Hepatocyte (in vitro differentiated cells): ENCODE measurements around the gene PTPRE. TPM values are rescaled to one million over a fixed set of nuclear protein-coding genes. Genes with fewer than 3 reads are reported as not detected.

Experiments used
- DNase-seq: peaks from one replicate; pipeline ENCODE4 v3.0.0-alpha.2; 2016; ENCODE audit warnings: low spot score
- H2AFZ ChIP-seq: fragments of 200-600 bp; sonication (generic); 2 replicates; pipeline ENCODE4 v1.6.0; 2016; ENCODE audit warnings: antibody characterized with exemption, mild to moderate bottlenecking
- H3K27ac ChIP-seq: fragments of 200-600 bp; sonication (generic); 2 replicates; pipeline ENCODE4 v1.5.1; 2016; ENCODE audit warnings: mild to moderate bottlenecking
- H3K27me3 ChIP-seq: fragments of 200-600 bp; sonication (generic); 2 replicates; pipeline ENCODE4 v1.6.1; 2016
- H3K36me3 ChIP-seq: fragments of 200-600 bp; sonication (generic); replicated peaks from 2 replicates; pipeline ENCODE4 v1.5.1; 2016; ENCODE audit warnings: low read depth; ENCODE audit not compliant: insufficient read depth
- H3K4me1 ChIP-seq: fragments of 200-600 bp; sonication (generic); 2 replicates; pipeline ENCODE4 v1.5.1; 2016; ENCODE audit warnings: mild to moderate bottlenecking, moderate library complexity; ENCODE audit not compliant: insufficient read depth
- H3K4me2 ChIP-seq: fragments of 200-600 bp; sonication (generic); 2 replicates; pipeline ENCODE4 v1.6.0; 2016
- H3K4me3 ChIP-seq: fragments of 200-600 bp; sonication (generic); 2 replicates; pipeline ENCODE4 v1.5.1; 2016; ENCODE audit warnings: mild to moderate bottlenecking
- H3K79me2 ChIP-seq: fragments of 200-600 bp; sonication (generic); 2 replicates; pipeline ENCODE4 v1.6.0; 2017; ENCODE audit warnings: mild to moderate bottlenecking
- H3K9me2 ChIP-seq: fragments of 200-600 bp; sonication (generic); replicated peaks from 2 replicates; pipeline ENCODE4 v1.6.0; 2017; ENCODE audit warnings: mild to moderate bottlenecking; ENCODE audit not compliant: insufficient read depth
- H3K9me3 ChIP-seq: fragments of 200-600 bp; sonication (generic); 2 replicates; pipeline ENCODE4 v1.5.1; 2016; ENCODE audit warnings: low read depth, mild to moderate bottlenecking
- H4K20me1 ChIP-seq: fragments of 200-600 bp; sonication (generic); 2 replicates; pipeline ENCODE4 v1.6.0; 2016; ENCODE audit warnings: mild to moderate bottlenecking; ENCODE audit not compliant: insufficient read depth, poor library complexity, severe bottlenecking
- EZH2 ChIP-seq: fragments of 200-600 bp; sonication (generic); IDR thresholded peaks from 2 replicates; pipeline ENCODE4 v1.6.1; 2016; ENCODE audit warnings: antibody characterized with exemption, mild to moderate bottlenecking, borderline replicate concordance
- EZH2phosphoT487 ChIP-seq: fragments of 200-600 bp; sonication (generic); IDR thresholded peaks from one replicate; pipeline ENCODE4 v1.6.1; 2018; ENCODE audit warnings: antibody characterized with exemption, mild to moderate bottlenecking, low read depth, moderate library complexity; ENCODE audit not compliant: unreplicated experiment, severe bottlenecking
- WGBS: methylation state at CpG from one replicate; pipeline ENCODE4 v1.1.6; 2016; ENCODE audit warnings: low lambda C conversion rate; ENCODE audit errors: missing lambda C conversion rate; 5-methylcytosine and 5-hydroxymethylcytosine counted together
- polyA plus RNA-seq: library from polyadenylated mRNA; unstranded; fragments of >200 nt; fragmentation: Nextera tagmentation; extraction: Ambion mirVana; gene quantifications from 2 replicates; pipeline ENCODE4 v1.2.1, GENCODE V29; 2016
- total RNA-seq: library from RNA; depleted of rRNA; stranded (reverse); fragments of >200 nt; gene quantifications from 2 replicates; pipeline ENCODE4 v1.2.3, GENCODE V29; 2014
- TF ChIP-seq, protein P1 (sequence below): fragments of 200-600 bp; sonication (generic); IDR thresholded peaks from 2 replicates; pipeline ENCODE4 v1.5.1; 2016; ENCODE audit warnings: antibody characterized with exemption, mild to moderate bottlenecking; ENCODE audit not compliant: poor library complexity

Gene PTPRE
- total and polyA plus RNA-seq, 2 experiments from 2014 or later = 3.2 to 10.1 TPM

DNA sequence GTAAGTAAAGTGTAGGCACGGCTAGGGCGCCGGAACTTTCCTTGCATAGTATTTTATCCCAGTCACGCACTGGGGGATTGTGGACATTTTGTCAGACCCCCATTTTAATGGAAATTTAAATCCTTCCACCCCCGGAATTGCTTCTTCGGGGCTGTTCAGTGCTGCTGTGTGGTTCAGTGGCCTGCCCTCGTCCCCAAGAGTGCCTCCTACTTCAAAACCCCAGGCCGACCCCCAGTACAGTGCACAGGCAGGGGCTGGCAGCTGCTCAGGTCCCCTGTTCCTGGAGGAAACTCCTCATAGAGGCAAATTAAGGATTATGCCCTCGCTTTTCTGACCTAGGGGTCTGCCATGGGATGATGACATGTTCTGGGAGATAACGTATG, 94.5 kb downstream of the PTPRE start:
- no peak overlapping the region for H3K4me2 ChIP-seq

DNA sequence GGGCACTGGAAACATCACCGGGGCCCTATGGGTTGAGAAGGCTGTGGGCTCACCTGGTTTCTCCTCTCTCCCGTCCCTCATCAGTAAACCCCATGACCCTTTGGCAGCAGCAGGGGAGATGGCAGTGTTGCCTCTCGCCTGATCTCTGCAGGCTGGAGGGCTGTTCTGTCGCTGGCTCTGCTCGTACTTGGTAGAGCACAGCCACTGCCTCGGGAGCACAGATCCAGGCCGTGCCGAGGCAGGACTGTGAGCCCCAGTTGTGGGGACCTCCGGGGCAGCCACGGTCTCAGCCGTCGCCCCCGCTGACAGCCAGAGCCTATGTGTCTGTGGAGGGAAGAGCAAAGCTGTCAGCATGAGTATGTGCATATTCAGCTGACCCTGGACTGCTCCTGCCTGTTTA, 94.9 kb downstream of the PTPRE start:
- TF ChIP-seq EZH2phosphoT487 (no peak), EZH2 (no peak)
- TF ChIP-seq, protein P1, sequence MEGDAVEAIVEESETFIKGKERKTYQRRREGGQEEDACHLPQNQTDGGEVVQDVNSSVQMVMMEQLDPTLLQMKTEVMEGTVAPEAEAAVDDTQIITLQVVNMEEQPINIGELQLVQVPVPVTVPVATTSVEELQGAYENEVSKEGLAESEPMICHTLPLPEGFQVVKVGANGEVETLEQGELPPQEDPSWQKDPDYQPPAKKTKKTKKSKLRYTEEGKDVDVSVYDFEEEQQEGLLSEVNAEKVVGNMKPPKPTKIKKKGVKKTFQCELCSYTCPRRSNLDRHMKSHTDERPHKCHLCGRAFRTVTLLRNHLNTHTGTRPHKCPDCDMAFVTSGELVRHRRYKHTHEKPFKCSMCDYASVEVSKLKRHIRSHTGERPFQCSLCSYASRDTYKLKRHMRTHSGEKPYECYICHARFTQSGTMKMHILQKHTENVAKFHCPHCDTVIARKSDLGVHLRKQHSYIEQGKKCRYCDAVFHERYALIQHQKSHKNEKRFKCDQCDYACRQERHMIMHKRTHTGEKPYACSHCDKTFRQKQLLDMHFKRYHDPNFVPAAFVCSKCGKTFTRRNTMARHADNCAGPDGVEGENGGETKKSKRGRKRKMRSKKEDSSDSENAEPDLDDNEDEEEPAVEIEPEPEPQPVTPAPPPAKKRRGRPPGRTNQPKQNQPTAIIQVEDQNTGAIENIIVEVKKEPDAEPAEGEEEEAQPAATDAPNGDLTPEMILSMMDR = no peak
- H3K27me3 ChIP-seq = no peaks in the 10 kb centered on the region
- WGBS = 88% methylated on average over 13 of the region's 13 CpGs

More for the DNA sequence above, 94.5 kb downstream of the PTPRE start:
- Histone ChIP-seq H3K79me2 (no peaks in the 10 kb centered on the region), H4K20me1 (no peaks in the 10 kb centered on the region), H3K4me1 (no peaks in the 10 kb centered on the region), H3K9me2 (no peaks in the 10 kb centered on the region), H3K9me3 (no peaks in the 10 kb centered on the region), H3K27ac (no peak overlapping the region), H3K27me3 (no peaks in the 10 kb centered on the region), H3K36me3 (no peaks in the 10 kb centered on the region), H3K4me3 (no peak overlapping the region), H2AFZ (no peak overlapping the region)
- 89% methylated on average over 10 of the region's 10 CpGs for WGBS
- TF ChIP-seq, protein P1 = no peak
- TF ChIP-seq EZH2phosphoT487 (no peak), EZH2 (no peak)
- no peak for DNase-seq

DNA sequence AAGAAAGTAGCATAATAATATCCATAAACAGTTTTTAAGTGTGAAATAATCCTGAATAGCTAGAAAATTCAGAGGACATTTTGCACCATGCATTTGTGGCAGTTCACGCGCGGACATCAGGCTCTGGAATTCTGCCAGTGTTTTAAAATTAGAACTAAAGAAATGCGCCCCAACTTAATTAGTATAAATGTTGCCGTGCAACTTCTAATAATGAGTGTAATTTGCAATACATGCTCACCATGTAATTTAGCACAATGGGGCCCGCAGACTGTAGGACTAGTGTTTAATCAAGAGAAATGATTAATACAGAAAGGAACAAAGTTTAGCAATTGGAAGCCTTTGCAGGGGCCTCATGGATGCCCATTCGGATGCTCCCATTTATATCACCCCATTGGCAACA, 96.6 kb downstream of the PTPRE start:
- TF ChIP-seq, protein P1 = no peak
- Histone ChIP-seq H4K20me1 (no peaks in the 10 kb centered on the region), H3K79me2 (no peaks in the 10 kb centered on the region), H3K9me3 (no peaks in the 10 kb centered on the region), H3K36me3 (no peaks in the 10 kb centered on the region), H3K4me1 (no peaks in the 10 kb centered on the region), H3K27me3 (no peaks in the 10 kb centered on the region), H3K4me3 (no peak overlapping the region), H3K4me2 (no peak overlapping the region), H2AFZ (no peak overlapping the region), H3K9me2 (no peaks in the 10 kb centered on the region), H3K27ac (no peak overlapping the region)
- WGBS = 93% methylated on average over 7 of the region's 7 CpGs
- DNase-seq = no peak

More for the DNA sequence above, 94.9 kb downstream of the PTPRE start:
- H3K9me2 ChIP-seq = no peaks in the 10 kb centered on the region
- H3K27ac ChIP-seq = no peak overlapping the region
- no peaks in the 10 kb centered on the region for H3K36me3 ChIP-seq
- no peaks in the 10 kb centered on the region for H3K9me3 ChIP-seq
- no peaks in the 10 kb centered on the region for H3K4me1 ChIP-seq
- no peaks in the 10 kb centered on the region for H4K20me1 ChIP-seq
- no peak overlapping the region for H2AFZ ChIP-seq
- no peak overlapping the region for H3K4me3 ChIP-seq
- no peaks in the 10 kb centered on the region for H3K79me2 ChIP-seq
- H3K4me2 ChIP-seq = no peak overlapping the region
- no peak for DNase-seq

DNA sequence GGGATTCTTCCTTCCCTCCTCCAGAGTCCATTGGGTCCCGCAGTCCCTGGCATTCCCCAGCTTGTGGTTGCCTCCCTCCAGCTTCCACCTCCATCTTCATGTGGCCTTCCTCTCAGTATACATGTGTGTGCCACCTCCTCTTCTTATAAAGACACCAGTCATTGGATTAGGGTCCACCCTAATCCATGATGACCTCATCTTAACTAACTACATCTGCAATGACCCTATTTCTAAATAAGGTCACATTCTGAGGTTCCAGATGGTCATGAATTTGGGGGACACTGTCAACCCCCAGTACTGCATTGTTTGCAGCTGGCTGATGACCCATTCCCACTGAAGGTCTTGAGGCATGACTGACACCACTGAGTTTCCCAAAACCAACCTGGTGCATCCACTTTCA, 99.0 kb downstream of the PTPRE start:
- TF ChIP-seq, protein P1 = no peak
- TF ChIP-seq EZH2 (no peak), EZH2phosphoT487 (no peak)
- H3K27ac ChIP-seq = no peak overlapping the region
- no peak for DNase-seq
- no peaks in the 10 kb centered on the region for H3K4me1 ChIP-seq
- H3K9me2 ChIP-seq = no peaks in the 10 kb centered on the region
- no peaks in the 10 kb centered on the region for H3K9me3 ChIP-seq
- H2AFZ ChIP-seq = no peak overlapping the region
- no peak overlapping the region for H3K4me2 ChIP-seq
- no peaks in the 10 kb centered on the region for H4K20me1 ChIP-seq
- no peaks in the 10 kb centered on the region for H3K36me3 ChIP-seq
- no peaks in the 10 kb centered on the region for H3K79me2 ChIP-seq
- 94% methylated on average over 1 of the region's 1 CpG for WGBS
- H3K4me3 ChIP-seq = no peak overlapping the region
- H3K27me3 ChIP-seq = no peaks in the 10 kb centered on the region
